ENCODE measurements around the gene FAM98C.
A peak's percentile ranks its signal among the peaks of the same experiment; 100 is the strongest.
"Not testable (repeated sequence)": the region's sequence is repeated elsewhere in the genome, so short reads cannot be mapped to it uniquely, and the experiment has no call there.

FAM98C gene

DNA sequence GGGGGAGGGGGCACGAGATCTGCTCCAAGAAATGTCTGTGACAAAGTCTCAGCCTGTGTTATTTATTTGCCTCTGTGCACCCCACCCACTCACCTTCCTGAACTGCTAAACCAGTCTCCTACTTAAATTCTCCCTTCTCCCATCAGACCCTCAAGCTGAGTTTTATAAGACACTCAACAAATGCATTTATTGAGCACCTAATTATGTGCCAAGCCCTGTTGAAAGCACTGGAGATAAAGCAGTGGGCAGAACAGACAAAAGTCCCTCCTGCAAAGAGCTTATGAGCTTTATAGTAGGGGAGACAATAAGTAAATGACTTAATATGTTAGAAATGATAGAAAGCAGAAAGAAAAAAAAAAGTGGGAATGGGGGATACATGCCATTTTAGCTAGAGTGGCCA is 3.4 kb upstream of the FAM98C start:
- DNase-seq, result no peak

DNA sequence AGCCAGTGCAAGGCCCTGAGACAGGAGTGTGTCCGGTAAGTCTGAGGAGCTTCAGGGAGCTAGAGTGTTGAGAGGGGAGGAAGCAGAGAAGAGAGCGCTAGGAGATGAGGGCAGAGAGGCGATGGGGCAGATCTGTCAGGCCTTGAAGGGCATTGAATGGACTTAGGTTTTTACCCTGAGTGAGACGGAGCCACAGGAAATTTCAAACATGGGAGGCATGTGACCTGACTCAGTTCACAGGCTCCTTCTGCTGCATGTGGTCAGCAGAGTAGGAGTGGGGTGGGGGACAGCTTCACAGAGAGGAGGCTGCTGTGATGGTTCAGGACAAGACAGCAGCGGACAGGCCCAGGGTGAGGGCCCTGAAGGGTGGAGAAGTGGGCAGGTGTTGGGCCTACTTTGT is 2.5 kb upstream of the FAM98C start:
- no peak for DNase-seq

DNA sequence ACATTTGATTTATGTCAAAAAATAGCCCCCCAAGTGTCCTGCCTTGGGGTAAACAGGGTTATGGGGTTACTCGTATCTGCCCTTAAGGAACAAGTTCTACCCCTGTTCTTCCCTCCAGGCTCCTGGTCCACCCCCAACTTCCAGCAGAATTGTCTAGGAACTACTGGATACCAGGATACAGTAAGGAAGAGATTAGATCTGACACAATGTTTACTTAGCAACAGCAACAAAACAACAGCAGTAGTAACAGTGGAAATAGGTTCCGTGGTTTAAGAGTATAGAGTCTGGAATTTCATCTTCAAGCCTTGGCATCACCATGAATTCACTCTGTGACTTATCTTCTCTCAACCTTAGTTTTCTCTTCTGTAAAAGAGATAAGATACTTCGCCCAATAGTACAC is 1.7 kb upstream of the FAM98C start:
- no peak for DNase-seq

DNA sequence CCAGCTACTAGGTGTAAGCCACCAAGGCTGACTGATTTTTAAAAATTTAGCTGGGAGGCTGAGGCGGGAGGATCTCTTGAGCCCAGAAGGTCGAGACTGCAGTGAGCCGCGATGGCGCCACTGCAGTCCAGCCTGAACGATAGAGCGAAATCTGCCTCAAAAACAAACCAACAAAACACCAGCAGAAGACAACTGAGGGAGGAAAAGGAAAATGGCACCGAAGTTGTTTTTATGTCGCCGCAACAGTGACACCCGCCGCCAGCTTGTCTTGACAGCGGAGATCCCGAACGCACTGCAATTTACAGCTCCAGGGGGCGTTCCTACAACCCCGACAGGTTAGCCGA is 298 bp upstream of the FAM98C start:
- DNase-seq, result no peak

DNA sequence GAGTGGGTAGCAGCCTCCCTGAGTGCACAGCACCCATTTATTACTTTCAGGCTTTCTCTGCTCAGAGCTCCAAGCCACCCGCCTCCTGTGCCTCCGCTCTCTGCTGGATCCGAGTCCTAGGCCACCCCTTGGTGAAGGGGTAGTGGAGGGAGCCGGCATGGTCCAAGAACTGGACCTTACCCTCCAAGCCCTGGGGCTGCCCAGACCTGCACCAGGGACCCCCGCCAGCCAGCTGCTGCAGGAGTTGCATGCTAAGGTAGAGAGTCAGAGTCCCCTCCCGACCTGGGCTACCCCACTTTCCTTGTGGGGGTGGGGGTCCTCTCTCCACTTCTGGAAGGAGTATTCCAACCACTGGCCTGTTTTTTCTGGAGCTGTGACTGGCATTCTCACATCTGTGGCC is 2.0 kb downstream of the FAM98C start:
- DNase-seq, result no peak

DNA sequence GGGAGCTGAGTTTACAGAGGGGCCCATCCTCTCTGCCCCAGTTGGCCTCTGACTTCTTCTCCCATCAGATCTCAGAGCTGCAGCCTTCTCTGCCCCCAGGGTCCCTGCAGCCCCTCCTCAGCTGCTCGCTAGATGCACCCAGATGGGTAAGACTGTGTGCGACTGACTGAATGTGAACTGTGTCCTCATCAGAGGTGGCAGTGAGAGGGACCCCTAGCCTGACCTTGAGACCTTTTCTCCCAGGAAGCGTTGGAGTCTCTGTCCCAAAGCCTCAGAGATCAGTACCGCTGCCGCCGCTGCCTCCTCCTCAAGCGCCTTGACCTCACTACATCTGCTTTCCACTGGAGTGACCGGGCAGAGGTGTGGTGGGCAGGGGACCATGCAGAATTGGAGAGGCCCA is 2.4 kb downstream of the FAM98C start:
- no peak for DNase-seq

DNA sequence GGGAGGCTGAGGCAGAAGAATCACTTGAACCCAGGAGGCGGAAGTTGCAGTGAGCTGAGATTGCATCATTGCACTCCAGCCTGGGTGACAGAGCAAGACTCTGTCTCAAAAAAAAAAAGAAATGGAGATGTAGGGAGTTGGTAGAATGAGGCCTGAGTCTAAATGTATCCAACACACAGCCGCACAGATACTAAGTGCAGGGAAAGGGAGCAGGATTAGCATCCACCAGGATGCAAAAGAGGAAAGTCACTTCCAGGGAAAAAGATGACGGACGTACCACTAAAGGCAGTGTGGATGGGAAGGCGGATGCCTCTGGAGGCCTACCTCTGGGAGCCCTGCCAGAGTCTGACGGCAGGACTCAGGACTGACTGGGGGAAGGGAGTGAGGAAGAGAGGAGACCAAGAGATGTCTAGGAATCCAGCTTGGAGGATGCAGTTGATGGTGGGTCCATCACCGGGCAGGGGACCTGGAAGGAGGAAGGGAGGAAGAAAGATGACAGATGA is 6.8 kb downstream of the FAM98C start:
- DNase-seq, result no peak

DNA sequence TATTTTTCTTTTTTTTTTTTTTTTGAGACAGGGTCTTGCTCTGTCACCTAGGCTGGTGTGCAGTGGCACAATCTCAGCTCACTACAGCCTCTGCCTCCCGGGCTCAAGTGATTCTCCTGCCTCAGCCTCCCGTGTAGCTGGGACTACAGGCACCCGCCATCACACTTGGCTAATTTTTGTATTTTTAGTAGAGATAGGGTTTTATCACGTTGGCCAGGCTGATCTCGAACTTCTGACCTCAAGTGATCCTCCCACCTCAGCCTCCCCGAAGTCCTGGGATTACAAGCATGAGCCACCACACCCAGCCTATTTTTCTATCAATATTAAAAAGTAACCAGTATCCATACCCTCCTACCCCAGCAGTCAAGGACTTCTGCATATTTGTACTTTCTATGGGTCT is 7.5 kb downstream of the FAM98C start:
- not testable (repeated sequence) for DNase-seq

DNA sequence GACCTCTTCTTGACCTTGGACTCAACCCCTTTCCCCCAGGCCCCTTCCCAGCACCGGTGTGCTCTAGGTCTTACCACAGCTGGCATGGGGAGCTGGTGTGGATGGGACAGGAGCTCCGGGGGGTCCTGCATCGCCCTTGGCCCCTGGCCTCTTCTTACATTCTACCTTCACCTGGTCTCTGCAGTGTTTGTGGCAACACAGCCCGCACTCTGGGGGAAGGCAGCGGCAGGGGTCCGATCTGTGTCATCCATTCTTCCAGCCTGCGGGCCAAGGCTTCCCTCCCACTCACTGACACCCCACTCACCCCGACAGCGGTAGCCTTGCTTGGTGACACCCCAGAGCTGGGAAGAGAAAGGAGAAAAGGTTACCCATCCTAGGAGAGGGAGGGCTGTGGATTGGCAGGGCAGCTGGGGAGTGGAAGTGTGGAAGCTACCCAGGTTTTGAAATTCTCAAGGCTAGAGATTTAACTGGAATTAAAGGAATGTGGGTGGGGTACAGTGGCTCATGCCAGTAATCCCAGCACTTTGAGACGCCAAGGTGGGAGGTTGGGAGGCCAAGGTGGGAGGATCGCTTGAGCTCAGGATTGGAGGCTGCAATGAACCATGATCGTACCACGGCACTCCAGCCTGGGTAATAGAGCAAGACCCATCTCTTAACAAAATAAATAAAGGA is 8.3 kb downstream of the FAM98C start:
- no peak for DNase-seq

DNA sequence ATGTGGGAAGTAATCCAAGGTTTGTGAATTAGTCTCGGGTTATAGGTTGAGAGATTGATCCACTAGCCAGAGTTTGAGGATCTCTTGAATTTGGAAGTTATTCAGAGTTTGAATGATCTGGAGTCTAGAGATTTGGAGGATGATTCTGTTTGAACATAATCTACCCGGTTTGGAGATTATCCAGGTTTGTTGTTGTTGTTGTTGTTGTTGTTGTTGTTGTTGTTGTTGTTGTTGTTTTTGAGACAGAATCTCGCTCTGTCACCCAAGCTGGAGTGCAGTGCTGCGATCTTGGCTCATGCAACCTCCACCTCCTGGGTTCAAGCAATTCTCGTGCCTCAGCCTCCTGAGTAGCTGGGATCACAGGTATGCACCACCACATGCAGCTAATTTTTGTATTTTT is 9.0 kb downstream of the FAM98C start:
- not testable (repeated sequence) for DNase-seq

DNA sequence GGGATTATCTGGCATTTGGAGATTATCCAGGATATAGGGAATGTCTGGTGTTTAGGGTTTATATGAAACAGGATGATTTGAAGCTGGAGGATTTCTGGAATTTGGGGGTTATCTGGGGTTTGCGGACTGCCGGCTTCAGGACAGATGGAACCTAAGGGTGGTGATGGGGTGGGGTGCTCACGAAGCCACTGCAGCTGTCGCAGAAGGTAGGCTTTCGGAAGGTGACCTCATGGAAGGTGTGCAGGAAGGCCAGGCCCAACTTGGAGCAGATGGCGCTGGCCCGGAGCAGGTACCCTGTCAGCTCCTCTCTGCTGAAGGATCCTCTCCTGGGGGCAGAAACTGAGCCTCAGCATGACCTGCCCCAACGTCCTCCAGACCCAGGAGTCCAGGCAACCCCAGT is 9.6 kb downstream of the FAM98C start:
- no peak for DNase-seq

DNA sequence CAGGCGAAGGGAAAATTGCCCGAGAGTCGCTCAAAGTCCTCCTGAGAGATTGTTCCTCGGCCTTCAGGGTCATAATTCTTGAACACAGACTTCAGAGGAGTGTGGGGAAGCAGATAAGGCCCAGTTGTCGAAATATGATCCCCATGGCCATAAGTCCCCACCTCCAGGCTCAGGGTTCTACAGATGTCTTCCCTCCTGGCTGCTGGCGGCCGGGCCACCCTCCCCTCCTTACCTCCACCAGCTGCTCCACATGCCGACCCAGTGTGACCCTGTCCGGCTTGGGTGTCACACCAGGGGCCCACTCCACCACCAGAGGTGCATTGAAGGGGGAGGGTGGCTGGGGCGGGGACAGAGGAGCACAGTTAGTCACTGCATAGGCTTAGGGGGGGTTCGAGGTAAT is 10.1 kb downstream of the FAM98C start:
- no peak for DNase-seq

DNA sequence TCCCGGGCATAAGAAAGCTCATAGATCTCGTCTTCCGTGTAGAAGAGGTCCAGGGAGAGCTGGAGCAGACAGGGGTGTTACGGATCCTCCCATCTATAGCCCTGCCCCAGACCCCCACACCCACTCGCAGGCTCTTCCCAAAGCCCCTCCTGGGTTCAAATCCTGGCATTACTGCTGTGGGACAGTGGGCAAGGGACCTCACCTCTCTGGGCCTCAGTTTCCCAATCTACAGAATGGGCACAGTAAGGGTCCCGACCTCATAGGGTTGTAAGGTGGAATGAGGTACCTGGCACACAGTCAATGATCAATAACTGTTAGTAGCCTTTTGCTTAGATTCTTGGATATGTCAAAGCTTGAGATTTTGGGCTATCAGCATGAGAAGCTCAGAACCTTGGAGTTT is 10.5 kb downstream of the FAM98C start:
- DNase-seq, result no peak

DNA sequence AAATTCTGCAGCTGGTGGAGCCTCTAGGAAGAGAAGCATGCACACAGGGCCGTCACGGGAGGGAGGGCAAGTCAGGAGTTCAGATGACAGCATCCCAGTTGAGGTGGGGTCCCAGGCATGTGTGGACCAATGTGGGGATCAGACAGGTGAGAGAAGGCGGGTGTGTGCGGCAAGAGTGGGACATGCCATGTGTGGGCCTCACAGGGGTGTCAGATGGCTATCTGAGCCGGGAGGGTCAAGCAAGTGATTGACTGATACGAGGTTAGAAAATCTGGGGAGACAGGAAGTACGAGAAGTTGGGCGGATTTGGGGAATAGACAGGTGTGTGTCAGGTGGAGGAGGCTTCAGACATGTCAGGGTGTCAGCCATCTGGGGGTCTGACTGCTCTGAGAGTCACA is 14.3 kb downstream of the FAM98C start:
- no peak for DNase-seq

DNA sequence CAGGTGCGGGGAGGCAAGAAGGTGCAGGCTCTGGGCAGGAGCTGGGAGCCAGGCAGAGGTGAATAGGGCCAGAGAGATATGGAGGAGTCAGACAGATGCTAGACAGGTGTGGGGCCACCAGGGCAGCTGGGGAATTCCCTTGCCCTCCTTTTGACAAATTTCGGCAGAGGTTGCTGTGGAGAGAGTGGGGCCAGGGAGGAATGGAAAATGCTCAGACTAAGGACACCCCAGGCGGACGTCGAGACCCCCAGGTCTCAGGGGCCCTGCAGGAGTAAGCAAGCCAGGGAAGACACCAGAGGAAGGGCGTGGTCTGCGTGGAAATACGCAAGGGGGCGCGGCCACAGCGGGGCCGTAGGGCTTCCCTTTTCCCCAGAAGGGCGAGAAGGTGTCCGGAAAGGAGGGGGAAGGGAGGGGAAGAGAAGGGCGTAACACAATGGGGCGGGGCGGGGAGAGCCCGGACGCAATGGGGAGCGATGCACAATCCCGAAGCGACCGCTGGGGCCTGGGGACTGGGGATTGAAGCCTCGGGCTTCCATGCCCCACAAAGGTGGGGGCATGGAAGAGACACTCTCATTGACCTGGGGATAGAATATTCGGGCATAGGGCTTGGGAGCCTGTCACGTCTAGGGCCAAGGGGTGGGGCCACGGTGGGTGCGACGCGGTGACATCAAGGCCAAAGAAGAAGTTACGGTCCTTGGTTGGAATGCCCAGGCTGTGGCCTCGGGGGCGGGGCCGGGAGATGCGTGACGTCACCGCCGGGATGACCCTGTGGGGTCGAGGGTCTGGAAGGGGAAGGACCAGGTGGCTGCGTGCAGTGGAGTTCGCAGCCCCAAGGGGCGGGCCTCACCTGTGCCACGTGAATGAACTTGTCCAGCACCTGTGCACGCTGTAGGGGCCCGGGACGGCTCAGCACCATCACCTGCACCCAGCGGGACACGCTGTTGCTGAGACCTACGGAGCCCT is 14.9 kb downstream of the FAM98C start:
- peak; percentile 52 to 58 for DNase-seq

DNA sequence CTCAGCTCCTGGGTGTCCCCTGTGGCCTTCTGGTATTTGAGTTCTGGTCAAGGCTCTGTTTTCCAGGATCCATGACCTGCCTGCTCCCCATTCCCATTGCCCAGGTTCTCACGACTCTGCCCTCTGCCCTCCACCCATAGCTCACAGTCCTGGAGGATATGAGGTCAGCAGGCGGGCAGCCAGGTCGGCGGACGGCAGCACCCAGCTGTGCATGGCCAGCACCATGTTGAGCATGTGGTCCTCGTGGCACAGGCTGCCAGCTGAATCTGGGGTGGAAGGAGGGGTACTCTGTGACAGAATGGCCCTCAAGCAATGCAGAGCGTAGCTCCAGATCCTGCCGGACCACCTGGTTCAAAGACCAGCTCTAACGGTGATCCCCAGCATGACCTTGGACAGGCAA is 18.0 kb downstream of the FAM98C start:
- DNase-seq, result no peak

DNA sequence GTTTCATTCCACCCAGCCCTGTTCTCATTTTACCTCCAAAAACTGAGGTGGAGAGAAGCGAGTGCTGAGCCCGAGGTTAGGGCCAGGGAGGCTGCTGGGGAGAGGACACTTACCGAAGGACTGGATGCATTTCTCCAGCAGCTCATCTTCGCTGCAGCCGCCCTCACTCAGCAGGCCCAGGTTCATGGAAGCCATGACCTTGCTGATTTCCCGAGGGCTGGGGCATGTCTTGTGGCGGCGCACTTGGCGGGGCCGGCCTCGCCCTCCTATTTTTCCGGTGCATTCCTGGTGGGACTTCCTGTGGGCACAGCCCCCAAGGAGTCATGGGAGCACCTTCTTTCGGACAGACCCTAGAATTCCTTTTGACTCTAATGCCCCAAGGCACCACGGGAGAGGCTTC is 19.0 kb downstream of the FAM98C start:
- DNase-seq, result no peak

DNA sequence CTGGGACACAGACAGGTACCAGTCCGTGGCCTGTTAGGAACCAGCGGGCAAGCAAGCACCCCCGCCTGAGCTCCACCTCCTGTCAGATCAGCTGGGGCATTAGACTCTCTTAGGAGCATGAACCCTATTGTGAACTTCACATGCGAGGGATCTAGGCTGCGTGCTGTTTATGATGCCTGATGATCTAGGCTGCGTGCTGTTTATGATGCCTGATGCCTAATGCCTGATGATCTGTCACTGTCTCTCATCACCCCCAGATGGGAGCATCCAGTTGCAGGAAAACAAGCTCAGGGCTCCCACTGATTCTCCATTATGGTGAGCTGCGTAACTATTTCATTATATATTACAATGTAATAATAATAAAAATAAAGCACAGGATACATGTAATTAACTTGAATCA is 19.5 kb downstream of the FAM98C start:
- no peak for DNase-seq

DNA sequence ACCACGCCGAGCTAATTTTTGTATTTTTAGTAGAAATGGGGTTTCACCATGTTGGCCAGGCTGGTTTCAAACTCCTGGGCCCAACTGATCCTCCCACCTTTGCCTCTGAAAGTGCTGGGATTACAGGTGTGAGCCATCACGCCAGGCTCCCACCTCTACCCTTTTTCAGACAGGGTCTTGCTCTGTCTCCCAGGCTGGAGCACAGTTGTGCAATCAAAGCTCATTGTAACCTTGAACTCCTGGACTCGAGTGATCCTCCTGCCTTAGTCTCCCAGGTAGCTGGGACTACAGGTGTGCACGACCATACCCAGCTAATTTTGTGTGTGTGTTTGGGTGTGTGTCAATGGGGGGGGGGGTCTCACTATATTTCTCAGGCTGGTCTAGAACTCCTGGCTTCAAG is 21.4 kb downstream of the FAM98C start:
- no peak for DNase-seq

DNA sequence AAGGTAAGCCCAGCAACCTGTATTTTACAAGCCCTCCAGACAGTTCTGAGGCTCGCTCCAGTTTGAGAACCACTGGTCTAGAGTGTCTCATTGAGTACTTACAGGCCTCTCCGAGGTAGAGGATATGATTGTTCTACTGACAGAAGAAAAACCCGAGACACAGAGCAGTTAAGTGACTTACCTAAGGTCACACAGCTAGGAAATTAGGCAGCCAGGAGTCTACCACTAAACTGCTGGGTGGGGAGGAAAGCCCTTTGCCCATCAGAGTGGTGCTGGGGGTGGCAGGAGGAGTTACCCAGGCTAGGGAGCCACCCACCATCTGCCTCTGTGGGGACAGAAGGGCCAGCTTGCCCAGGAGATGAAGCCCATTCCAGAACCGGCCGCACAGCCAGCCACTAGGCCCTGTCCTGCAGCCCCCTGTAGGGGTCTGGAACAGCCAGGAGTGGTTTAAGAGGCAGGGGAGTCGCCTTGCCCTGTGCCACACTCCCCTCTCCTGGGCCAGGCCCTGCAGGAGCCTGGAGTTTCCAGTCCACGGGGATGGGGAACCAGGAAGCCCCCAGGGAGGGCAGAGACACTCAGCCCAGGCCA is 22.4 kb downstream of the FAM98C start:
- DNase-seq, result no peak

DNA sequence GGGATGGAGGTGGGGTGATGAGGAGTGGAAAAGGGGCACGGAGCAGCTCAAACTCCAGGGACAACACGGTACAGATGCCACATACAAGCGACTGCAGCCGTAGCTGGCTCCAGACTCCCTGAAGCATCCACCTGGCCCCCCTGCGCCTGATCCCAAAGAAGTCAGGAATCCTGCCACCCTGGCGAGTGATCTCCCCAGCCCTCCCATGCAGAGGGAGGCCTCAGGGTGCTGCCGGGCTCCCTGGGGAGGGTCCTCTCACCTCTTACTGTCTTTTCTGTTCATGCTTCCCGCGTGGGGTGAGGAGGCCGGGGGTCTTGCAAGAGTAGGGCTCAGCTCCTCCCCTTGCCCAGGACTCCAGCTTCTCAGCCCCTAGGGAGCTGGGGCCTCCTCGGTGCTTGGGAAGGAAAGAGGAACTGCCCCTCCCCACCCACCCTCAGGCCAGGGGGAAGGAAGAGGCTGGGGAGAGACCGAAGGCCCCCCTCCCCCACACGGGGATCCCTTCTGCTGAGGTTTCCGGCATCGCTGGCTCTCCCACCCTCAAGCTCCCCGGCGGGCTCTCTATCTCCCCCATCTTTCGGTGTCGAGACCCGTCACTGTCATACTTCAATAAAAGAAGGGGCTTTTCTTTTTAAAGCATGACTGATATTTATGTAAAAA is 23.0 kb downstream of the FAM98C start, which contains the start of gene RASGRP4:
TSS of gene RASGRP4 (minus strand) at position 410 of the 657 bp plus-strand sequence. CDS start at position 282, 128 bp downstream.
- DNase-seq, result peak; percentile 20 to 48

DNA sequence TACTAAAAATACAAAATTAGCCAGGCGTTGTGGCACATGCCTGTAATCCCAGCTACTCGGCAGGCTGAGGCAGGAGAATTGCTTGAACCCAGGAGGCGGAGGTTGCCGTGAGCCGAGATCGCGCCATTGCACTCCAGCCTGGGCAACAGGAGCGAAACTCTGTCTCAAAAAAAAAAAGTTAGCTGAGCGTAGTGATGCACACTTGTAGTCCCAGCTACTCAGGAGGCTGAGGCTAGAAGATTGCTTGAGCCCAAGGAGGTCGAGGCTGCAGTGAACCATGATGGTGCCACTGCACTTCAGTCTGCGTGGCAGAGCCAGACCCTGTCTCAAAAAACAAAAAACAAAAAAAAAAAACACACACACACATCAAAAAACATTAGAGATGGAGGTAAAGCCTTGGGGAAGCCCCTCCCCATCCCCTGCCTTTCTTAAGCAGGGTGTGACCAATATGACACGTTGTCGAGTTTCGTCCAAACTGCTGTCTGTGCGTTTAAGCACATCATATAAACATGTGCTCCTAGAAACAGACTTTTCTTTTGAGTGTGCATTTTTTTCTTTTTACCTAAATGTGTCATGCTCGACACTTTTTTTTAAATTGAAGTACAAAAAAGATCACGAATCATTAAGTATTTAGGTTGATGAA is 24.3 kb downstream of the FAM98C start:
- peak in 1 of 2 experiments; percentile 34 for DNase-seq

All from stimulated activated CD4-positive, alpha-beta T cell treated with anti-CD3 and anti-CD28 coated beads, Interleukin-4, amount 100 ng/mL, for 4 hours (primary cell).